ENCODE results near the gene ORMDL1.

- no peak for TF ChIP-seq GRHL1 (CRISPR knock-in tag; conservative IDR thresholded peaks at IDR 0.05)
- TF ChIP-seq CTCF (CRISPR knock-in tag; IDR thresholded peaks at IDR 0.05), result no peak
- TF ChIP-seq HMG20B (CRISPR knock-in tag; conservative IDR thresholded peaks at IDR 0.05), result no peak
- no peak for TF ChIP-seq RXRA (CRISPR knock-in tag; IDR thresholded peaks at IDR 0.05)
- TF ChIP-seq JUND (CRISPR knock-in tag; IDR thresholded peaks at IDR 0.05), result no peak
- TF ChIP-seq POLR2AphosphoS5 (IDR thresholded peaks at IDR 0.05; ENCODE audit: low read depth, low read length), result no peak
- TF ChIP-seq CENPT (CRISPR knock-in tag; IDR thresholded peaks at IDR 0.05; ENCODE audit: low read depth), result no peak
These were observed 14.8 kb upstream of the ORMDL1 start for GRCh38 chr2:189799030-189799331.
